HEK293 (cell line): Measurements from ENCODE around the gene SH3YL1.
"Not testable (repeated sequence)": the region's sequence is repeated elsewhere in the genome, so short reads cannot be mapped to it uniquely, and the experiment has no call there.

Experiments
- CTCF ChIA-PET: fragments of 350-600 bp; formaldehyde crosslinking; extraction: SDS; loops from one replicate; lab custom pipeline; 2021; ENCODE audit warnings: antibody characterized with exemption; lab: Yijun Ruan, JAX
- POLR2A ChIA-PET: fragments of 300-600 bp; formaldehyde crosslinking; extraction: SDS; loops from one replicate; lab custom pipeline; 2020; ENCODE audit warnings: antibody characterized with exemption, inconsistent platforms; lab: Yijun Ruan, JAX
- H3K27ac ChIP-seq: fragments of 200-500 bp; sonication (Bioruptor generic); 2 replicates; pipeline ENCODE4 v1.5.1; 2014; ENCODE audit warnings: low read depth, low read length, control low read depth, inconsistent platforms; ENCODE audit errors: extremely low read depth
- H3K36me3 ChIP-seq, 2 experiments: fragments of 200-500 bp in 1 of 2; sonication (Bioruptor generic) in 1 of 2; 1 replicate in 1 of 2; 2 replicates in 1 of 2; pipeline ENCODE4 v1.5.1; 2014 to 2017; ENCODE audit warnings: inconsistent platforms in 2 of 2, low read length in 2 of 2; ENCODE audit not compliant: control insufficient read depth in 2 of 2, insufficient read depth in 1 of 2
- H3K4me1 ChIP-seq: fragments of 200-500 bp; sonication (Bioruptor generic); 2 replicates; pipeline ENCODE4 v1.5.1; 2014; ENCODE audit warnings: mild to moderate bottlenecking, low read length, inconsistent platforms; ENCODE audit not compliant: control insufficient read depth, insufficient read depth
- H3K4me3 ChIP-seq: 2 replicates; pipeline ENCODE4 v1.5.1; 2011; ENCODE audit warnings: low read depth, mild to moderate bottlenecking, control low read depth, low read length, moderate library complexity
- H3K9me3 ChIP-seq: fragments of 200-500 bp; sonication (Bioruptor generic); 2 replicates; pipeline ENCODE4 v1.5.1; 2014; ENCODE audit warnings: low read depth, low read length, inconsistent platforms; ENCODE audit not compliant: control insufficient read depth, insufficient read depth
- CTCF ChIP-seq: fragments of 450-650 bp; formaldehyde crosslinking; IDR thresholded peaks from 2 replicates; pipeline ENCODE4 v1.5.1; 2016; ENCODE audit warnings: missing biosample characterization, missing genetic modification characterization
- SCRT1 ChIP-seq: fragments of 450-650 bp; formaldehyde crosslinking; IDR thresholded peaks from 2 replicates; pipeline ENCODE4 v1.5.1; 2016; ENCODE audit warnings: missing biosample characterization, missing genetic modification characterization, borderline replicate concordance
- SCRT2 ChIP-seq: fragments of 450-650 bp; formaldehyde crosslinking; IDR thresholded peaks from 2 replicates; pipeline ENCODE4 v1.5.1; 2016; ENCODE audit warnings: missing biosample characterization, missing genetic modification characterization
- SETDB1 ChIP-seq: IDR thresholded peaks from one replicate; pipeline ENCODE4 v1.6.1; 2017; ENCODE audit warnings: mild to moderate bottlenecking, low read length, moderate library complexity, mixed read lengths; ENCODE audit not compliant: insufficient read length
- TSHZ1 ChIP-seq: fragments of 450-650 bp; formaldehyde crosslinking; IDR thresholded peaks from 2 replicates; pipeline ENCODE4 v1.5.1; 2016; ENCODE audit warnings: missing biosample characterization, missing genetic modification characterization, borderline replicate concordance
- ZBTB49 ChIP-seq: fragments of 450-650 bp; formaldehyde crosslinking; IDR thresholded peaks from 2 replicates; pipeline ENCODE4 v1.5.1; 2016; ENCODE audit warnings: missing biosample characterization, missing genetic modification characterization, low read depth
- ZNF169 ChIP-seq: fragments of 450-650 bp; formaldehyde crosslinking; IDR thresholded peaks from 2 replicates; pipeline ENCODE4 v1.5.1; 2016; ENCODE audit warnings: missing biosample characterization, missing genetic modification characterization
- ZNF18 ChIP-seq: fragments of 450-650 bp; formaldehyde crosslinking; IDR thresholded peaks from 2 replicates; pipeline ENCODE4 v1.5.1; 2016; ENCODE audit warnings: missing biosample characterization, missing genetic modification characterization
- ZNF19 ChIP-seq: fragments of 450-650 bp; formaldehyde crosslinking; IDR thresholded peaks from 2 replicates; pipeline ENCODE4; 2016; ENCODE audit warnings: missing biosample characterization, missing genetic modification characterization, low read depth
- ZNF223 ChIP-seq: fragments of 450-650 bp; formaldehyde crosslinking; IDR thresholded peaks from 2 replicates; pipeline ENCODE4 v1.5.1; 2016; ENCODE audit warnings: missing biosample characterization, missing genetic modification characterization
- ZNF239 ChIP-seq: fragments of 450-650 bp; formaldehyde crosslinking; IDR thresholded peaks from 2 replicates; pipeline ENCODE4 v1.5.1; 2016; ENCODE audit warnings: missing biosample characterization, missing genetic modification characterization
- ZNF514 ChIP-seq: fragments of 450-650 bp; formaldehyde crosslinking; IDR thresholded peaks from 2 replicates; pipeline ENCODE4 v1.5.1; 2016; ENCODE audit warnings: missing biosample characterization, missing genetic modification characterization
- ZNF521 ChIP-seq: fragments of 450-650 bp; formaldehyde crosslinking; IDR thresholded peaks from 2 replicates; pipeline ENCODE4 v1.5.1; 2017; ENCODE audit warnings: missing biosample characterization, mild to moderate bottlenecking, missing genetic modification characterization
- ZNF530 ChIP-seq: fragments of 450-650 bp; formaldehyde crosslinking; IDR thresholded peaks from 2 replicates; pipeline ENCODE4 v1.5.1; 2016; ENCODE audit warnings: low read depth, missing biosample characterization, missing genetic modification characterization
- ZNF548 ChIP-seq: fragments of 450-650 bp; formaldehyde crosslinking; IDR thresholded peaks from 2 replicates; pipeline ENCODE4 v1.5.1; 2016; ENCODE audit warnings: missing biosample characterization, missing genetic modification characterization
- ZNF571 ChIP-seq: fragments of 450-650 bp; formaldehyde crosslinking; IDR thresholded peaks from 2 replicates; pipeline ENCODE4 v1.5.0; 2017; ENCODE audit warnings: missing biosample characterization, missing genetic modification characterization
- ZNF768 ChIP-seq: fragments of 450-650 bp; formaldehyde crosslinking; IDR thresholded peaks from 2 replicates; pipeline ENCODE4 v1.5.1; 2018; ENCODE audit warnings: missing biosample characterization, mild to moderate bottlenecking, missing genetic modification characterization

Gene SH3YL1

GRCh38 chr2:175161-175786 is 88.6 kb downstream of the SH3YL1 start (continued):
- TF ChIP-seq SCRT2 (tag by site-specific recombination), result no peak

GRCh38 chr2:172120-172519 is 91.7 kb downstream of the SH3YL1 start:
- H3K36me3 ChIP-seq, H3K27ac ChIP-seq, H3K4me1 ChIP-seq, H3K9me3 ChIP-seq, POLR2A ChIA-PET, H3K4me3 ChIP-seq, CTCF ChIA-PET: not testable (repeated sequence)

GRCh38 chr2:169741-170140 is 94.1 kb downstream of the SH3YL1 start:
- Histone ChIP-seq H3K27ac (no peak overlapping the region), H3K9me3 (no peaks in the 10 kb centered on the region), H3K4me1 (no peaks in the 10 kb centered on the region), H3K4me3 (no peak overlapping the region), H3K36me3 (no peaks in the 10 kb centered on the region)
- ChIA-PET CTCF (no interaction called here), POLR2A (no interaction called here)
- TF ChIP-seq ZBTB49 (no peak), CTCF (tag by site-specific recombination) (no peak), ZNF521 (tag by site-specific recombination) (no peak), ZNF571 (tag by site-specific recombination) (no peak), ZNF19 (no peak), ZNF514 (tag by site-specific recombination) (no peak), TSHZ1 (tag by site-specific recombination) (no peak), ZNF18 (tag by site-specific recombination) (no peak), SETDB1 (no peak), ZNF169 (tag by site-specific recombination) (no peak), ZNF223 (tag by site-specific recombination) (no peak), ZNF768 (tag by site-specific recombination) (no peak), ZNF548 (tag by site-specific recombination) (no peak), ZNF530 (tag by site-specific recombination) (no peak), SCRT1 (tag by site-specific recombination) (no peak), ZNF239 (tag by site-specific recombination) (no peak)
- TF ChIP-seq, all 188 proteins: peak for 0
